ENCODE results near the gene MCF2L2. TPM values are rescaled to one million over a fixed set of nuclear protein-coding genes. Genes with fewer than 3 reads are reported as not detected.

Gene MCF2L2
- total RNA-seq, 1 experiment from 2014 or later, result 1.7 TPM

- Histone ChIP-seq H3K9me3 (ENCODE audit: insufficient read depth, low read depth) (no peaks in the 10 kb centered on the region), H3K4me2 (peak overlapping the region; percentile 44), H3F3A (ENCODE audit: insufficient read depth, low read depth) (peaks cover 12% of the 10 kb centered on the region; the same call in 1 of the 2 replicates), H4K20me1 (ENCODE audit: insufficient read depth) (no peaks in the 10 kb centered on the region), H3K79me2 (ENCODE audit: low read depth) (no peaks in the 10 kb centered on the region), H3K4me1 (replicated peaks; ENCODE audit: insufficient read depth) (peaks cover 16% of the 10 kb centered on the region), H3K9me2 (ENCODE audit: insufficient read depth) (no peaks in the 10 kb centered on the region), H3K27ac (peak overlapping the region; percentile 27), H3K27me3 (ENCODE audit: insufficient read depth, low read depth) (no peaks in the 10 kb centered on the region), H3K4me3 (no peak overlapping the region), H2AFZ (peak overlapping the region; percentile 3; the same call in 1 of the 2 replicates), H3K36me3 (ENCODE audit: low read depth) (no peaks in the 10 kb centered on the region)
- intact Hi-C loops (cut with micrococcal nuclease; ENCODE audit: unreplicated experiment), result loop anchor here (2.0 kb wide), 2 partner anchors 283 to 581 kb away; no protein-coding TSS in a partner anchor
- CTCF ChIA-PET, result interaction anchor here (0.6 to 3.7 kb wide), 12 partner anchors 60 to 472 kb away, joined by 3 to 85 read pairs (median 4); partner anchors contain the start of gene B3GNT5
- TF ChIP-seq EZH2 (IDR thresholded peaks at IDR 0.05; ENCODE audit: low read depth), result no peak
- TF ChIP-seq CTCF (conservative IDR thresholded peaks at IDR 0.05), result no peak
- POLR2A ChIA-PET (ENCODE audit: unreplicated experiment), result no interaction called here
- peak in 1 of 2 experiments; percentile 85 for DNase-seq
- BruUV-seq (replicated peaks), result no TSS peak
Measured at GRCh38 chr3:183185696-183186095, 242.7 kb downstream of the MCF2L2 start.

GRCh38 chr3:183182732-183183610, 245.4 kb downstream of the MCF2L2 start:
- BruUV-seq (replicated peaks), result no TSS peak
- Histone ChIP-seq H2AFZ (no peak overlapping the region), H3K4me3 (no peak overlapping the region), H3K27ac (no peak overlapping the region), H3K4me1 (replicated peaks; ENCODE audit: insufficient read depth) (peaks cover 16% of the 10 kb centered on the region), H3K9me2 (ENCODE audit: insufficient read depth) (no peaks in the 10 kb centered on the region), H3K79me2 (ENCODE audit: low read depth) (no peaks in the 10 kb centered on the region), H3F3A (ENCODE audit: insufficient read depth, low read depth) (peaks cover 12% of the 10 kb centered on the region; the same call in 1 of the 2 replicates), H3K27me3 (ENCODE audit: insufficient read depth, low read depth) (no peaks in the 10 kb centered on the region), H3K4me2 (no peak overlapping the region), H4K20me1 (ENCODE audit: insufficient read depth) (no peaks in the 10 kb centered on the region), H3K9me3 (ENCODE audit: insufficient read depth, low read depth) (no peaks in the 10 kb centered on the region), H3K36me3 (ENCODE audit: low read depth) (no peaks in the 10 kb centered on the region)
- intact Hi-C loops (cut with micrococcal nuclease; ENCODE audit: unreplicated experiment), result loop anchor here (5.0 kb wide), 1 partner anchor 276 kb away; no protein-coding TSS in a partner anchor
- DNase-seq, result peak in 1 of 2 experiments; percentile 29
- no peak for TF ChIP-seq EZH2 (IDR thresholded peaks at IDR 0.05; ENCODE audit: low read depth)
- no peak for TF ChIP-seq CTCF (conservative IDR thresholded peaks at IDR 0.05)
- ChIA-PET CTCF (interaction anchor here (3.7 kb wide), 1 partner anchor 200 kb away, joined by 85 read pairs; no protein-coding TSS in a partner anchor), POLR2A (ENCODE audit: unreplicated experiment) (no interaction called here)

- Histone ChIP-seq H2AFZ (no peak overlapping the region), H3K36me3 (ENCODE audit: low read depth) (no peaks in the 10 kb centered on the region), H3K27ac (no peak overlapping the region), H4K20me1 (ENCODE audit: insufficient read depth) (no peaks in the 10 kb centered on the region), H3K4me3 (no peak overlapping the region), H3K4me1 (replicated peaks; ENCODE audit: insufficient read depth) (peaks cover 16% of the 10 kb centered on the region), H3K9me3 (ENCODE audit: insufficient read depth, low read depth) (no peaks in the 10 kb centered on the region), H3K27me3 (ENCODE audit: insufficient read depth, low read depth) (no peaks in the 10 kb centered on the region), H3K79me2 (ENCODE audit: low read depth) (no peaks in the 10 kb centered on the region), H3K9me2 (ENCODE audit: insufficient read depth) (no peaks in the 10 kb centered on the region), H3F3A (ENCODE audit: insufficient read depth, low read depth) (peaks cover 12% of the 10 kb centered on the region; the same call in 1 of the 2 replicates), H3K4me2 (no peak overlapping the region)
- TF ChIP-seq CTCF (conservative IDR thresholded peaks at IDR 0.05), result no peak
- TF ChIP-seq EZH2 (IDR thresholded peaks at IDR 0.05; ENCODE audit: low read depth), result no peak
- CTCF ChIA-PET, result no interaction called here
- DNase-seq, result peak in 1 of 2 experiments; percentile 22
- intact Hi-C loops (cut with micrococcal nuclease; ENCODE audit: unreplicated experiment), result loop anchor here (5.0 kb wide), 1 partner anchor 275 kb away; no protein-coding TSS in a partner anchor
- POLR2A ChIA-PET (ENCODE audit: unreplicated experiment), result no interaction called here
- BruUV-seq (replicated peaks), result no TSS peak
Measured at GRCh38 chr3:183182073-183182472, 246.3 kb downstream of the MCF2L2 start.
